Stimulated activated naive CD8-positive, alpha-beta T cell treated with anti-CD3 and anti-CD28 coated beads, Interleukin-15, Interleukin-2, amounts not matched to agents 100 ng/mL and 50 ng/mL, for 24 hours (primary cell): ENCODE data around the gene OLFML2A.
"Not testable (repeated sequence)": the region's sequence is repeated elsewhere in the genome, so short reads cannot be mapped to it uniquely, and the experiment has no call there.

Experiments
- H3K27ac Mint-ChIP-seq: one replicate; pipeline ENCODE4 v1.8.0; 2021; ENCODE audit warnings: mild to moderate bottlenecking, mixed read lengths
- H3K27me3 Mint-ChIP-seq: one replicate; pipeline ENCODE4 v1.8.0; 2021; ENCODE audit warnings: mixed read lengths
- H3K36me3 Mint-ChIP-seq: one replicate; pipeline ENCODE4 v1.8.0; 2021; ENCODE audit warnings: low read depth, mixed read lengths
- H3K4me1 Mint-ChIP-seq: one replicate; pipeline ENCODE4 v1.8.0; 2021; ENCODE audit warnings: low read depth, mixed read lengths
- H3K4me3 Mint-ChIP-seq: one replicate; pipeline ENCODE4 v1.8.0; 2021; ENCODE audit warnings: mild to moderate bottlenecking, mixed read lengths
- H3K9me3 Mint-ChIP-seq: one replicate; pipeline ENCODE4 v1.8.0; 2021; ENCODE audit warnings: mixed read lengths

OLFML2A gene

GRCh38 chr9:124776954-124777648 is at the start of gene OLFML2A:
OLFML2A (plus strand) TSS chr9:124777133; CDS start chr9:124777271, 138 bp downstream.
- H3K27me3 Mint-ChIP-seq = peaks cover 41% of the 10 kb centered on the region

DNA sequence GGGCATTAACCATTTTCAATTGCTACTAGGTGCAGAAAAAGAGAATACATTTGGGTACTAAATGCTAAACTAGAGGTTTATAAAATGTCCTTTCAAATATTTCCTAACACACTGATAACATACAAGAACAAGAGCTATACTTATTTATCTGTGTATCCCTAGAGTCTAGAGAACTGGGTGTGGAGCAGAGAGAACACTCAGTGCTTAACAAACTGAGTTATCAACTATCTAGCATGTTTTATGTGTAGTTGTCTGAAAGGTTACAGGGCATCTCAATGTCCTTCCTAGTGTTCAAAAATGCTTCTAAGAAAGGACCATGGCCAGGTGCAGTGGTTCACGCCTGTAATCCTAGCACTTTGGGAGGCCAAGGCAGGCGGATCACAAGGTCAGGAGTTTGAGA is 46.2 kb upstream of the OLFML2A start:
- H3K36me3 Mint-ChIP-seq = no peaks in the 10 kb centered on the region
- peaks cover 25% of the 10 kb centered on the region for H3K27me3 Mint-ChIP-seq
- peaks cover 17% of the 10 kb centered on the region for H3K4me1 Mint-ChIP-seq
- H3K9me3 Mint-ChIP-seq = no peaks in the 10 kb centered on the region
- H3K27ac Mint-ChIP-seq = no peak overlapping the region
- no peak overlapping the region for H3K4me3 Mint-ChIP-seq

More at GRCh38 chr9:124776954-124777648, at the start of gene OLFML2A:
- Mint-ChIP-seq H3K27ac (no peak within 1 kb of the TSS), H3K9me3 (no peaks in the 10 kb centered on the region), H3K4me3 (peak within 1 kb of the TSS; percentile 68), H3K4me1 (peaks cover 28% of the 10 kb centered on the region), H3K36me3 (no peaks in the 10 kb centered on the region)

DNA sequence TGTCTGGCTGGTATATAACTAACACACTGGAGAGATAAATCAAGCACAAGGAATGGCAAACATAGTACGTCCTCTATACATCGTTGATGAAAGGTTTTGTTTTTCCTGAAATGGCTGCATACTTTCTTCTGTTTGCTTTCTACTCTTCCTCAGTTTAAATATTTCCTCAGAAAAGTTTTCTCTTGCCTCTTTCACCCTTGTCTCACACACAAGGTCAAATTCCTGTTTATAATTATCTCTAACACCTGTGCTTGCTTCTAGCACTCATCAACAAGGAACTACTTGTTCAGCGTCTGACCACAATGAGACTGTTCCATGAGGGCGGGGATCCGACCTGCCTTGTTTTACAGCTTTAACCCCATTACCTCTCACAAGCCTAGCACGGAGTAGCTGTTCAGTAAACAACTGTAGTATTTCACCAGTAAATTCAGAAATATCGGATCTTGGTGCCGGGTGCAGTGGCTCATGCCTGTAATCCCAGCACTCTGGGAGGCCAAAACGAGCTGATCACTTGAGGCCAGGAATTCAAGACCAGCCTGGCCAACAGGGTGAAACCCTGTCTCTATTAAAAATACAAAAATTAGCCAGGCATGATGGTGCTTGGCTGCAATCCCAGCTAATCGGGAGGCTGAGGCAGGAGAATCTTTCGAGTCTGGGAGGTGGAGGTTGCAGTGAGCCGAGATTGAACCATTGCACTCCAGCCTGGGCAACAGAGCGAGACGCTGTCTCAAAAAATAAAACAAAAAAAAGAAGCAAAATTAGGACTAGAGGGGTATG is 42.8 kb upstream of the OLFML2A start:
- Mint-ChIP-seq H3K27me3 (peaks cover 23% of the 10 kb centered on the region), H3K4me1 (peaks cover 17% of the 10 kb centered on the region), H3K4me3 (no peak overlapping the region), H3K27ac (no peak overlapping the region), H3K36me3 (no peaks in the 10 kb centered on the region), H3K9me3 (no peaks in the 10 kb centered on the region)

GRCh38 chr9:124734741-124735083 is 42.2 kb upstream of the OLFML2A start:
- not testable (repeated sequence) for H3K9me3 Mint-ChIP-seq, H3K36me3 Mint-ChIP-seq, H3K4me3 Mint-ChIP-seq
- H3K4me1 Mint-ChIP-seq = peaks cover 17% of the 10 kb centered on the region
- peak overlapping the region; percentile 54 for H3K27ac Mint-ChIP-seq
- H3K27me3 Mint-ChIP-seq = peaks cover 23% of the 10 kb centered on the region

- Mint-ChIP-seq H3K36me3 (no peaks in the 10 kb centered on the region), H3K27ac (peak overlapping the region; percentile 54), H3K4me1 (peaks cover 17% of the 10 kb centered on the region), H3K27me3 (peaks cover 22% of the 10 kb centered on the region), H3K9me3 (no peaks in the 10 kb centered on the region), H3K4me3 (no peak overlapping the region)
These were observed 41.8 kb upstream of the OLFML2A start for GRCh38 chr9:124735121-124735520.

- H3K36me3 Mint-ChIP-seq, H3K4me3 Mint-ChIP-seq, H3K27ac Mint-ChIP-seq, H3K9me3 Mint-ChIP-seq: not testable (repeated sequence)
- Mint-ChIP-seq H3K4me1 (peaks cover 17% of the 10 kb centered on the region), H3K27me3 (peaks cover 13% of the 10 kb centered on the region)
These were observed 38.9 kb upstream of the OLFML2A start for GRCh38 chr9:124738075-124738474.

- peaks cover 6% of the 10 kb centered on the region for H3K27me3 Mint-ChIP-seq
- H3K4me3 Mint-ChIP-seq = no peak overlapping the region
These were observed 37.6 kb upstream of the OLFML2A start for GRCh38 chr9:124739360-124739759.

GRCh38 chr9:124741149-124741548 is 35.8 kb upstream of the OLFML2A start:
- Mint-ChIP-seq H3K4me3 (no peak overlapping the region), H3K27ac (no peak overlapping the region), H3K4me1 (peaks cover 8% of the 10 kb centered on the region), H3K27me3 (peaks cover 7% of the 10 kb centered on the region), H3K9me3 (no peaks in the 10 kb centered on the region), H3K36me3 (no peaks in the 10 kb centered on the region)

More at GRCh38 chr9:124739360-124739759, 37.6 kb upstream of the OLFML2A start:
- peaks cover 18% of the 10 kb centered on the region for H3K4me1 Mint-ChIP-seq
- H3K9me3 Mint-ChIP-seq = no peaks in the 10 kb centered on the region
- no peak overlapping the region for H3K27ac Mint-ChIP-seq
- H3K36me3 Mint-ChIP-seq = no peaks in the 10 kb centered on the region

DNA sequence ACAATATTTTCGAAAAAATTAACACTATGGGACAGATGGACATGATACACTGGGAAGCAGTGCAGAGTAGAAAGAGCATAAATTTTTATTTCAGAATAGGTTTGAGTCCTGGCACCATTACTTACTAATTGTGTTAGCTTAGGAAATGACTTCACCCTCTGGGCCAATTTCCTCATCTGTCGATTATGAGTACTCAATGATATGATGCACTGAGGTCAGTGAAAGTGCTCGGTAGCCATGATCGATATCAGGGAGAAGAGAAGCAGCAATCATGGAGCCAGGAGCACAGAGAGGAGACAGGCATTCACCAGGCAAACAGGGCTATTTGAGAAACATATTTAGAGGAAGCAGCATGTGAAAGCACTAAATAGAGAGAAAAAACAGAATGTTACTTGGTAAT is 35.3 kb upstream of the OLFML2A start:
- Mint-ChIP-seq H3K4me3 (no peak overlapping the region), H3K4me1 (peaks cover 8% of the 10 kb centered on the region), H3K9me3 (no peaks in the 10 kb centered on the region), H3K27me3 (peaks cover 7% of the 10 kb centered on the region), H3K27ac (no peak overlapping the region), H3K36me3 (no peaks in the 10 kb centered on the region)

DNA sequence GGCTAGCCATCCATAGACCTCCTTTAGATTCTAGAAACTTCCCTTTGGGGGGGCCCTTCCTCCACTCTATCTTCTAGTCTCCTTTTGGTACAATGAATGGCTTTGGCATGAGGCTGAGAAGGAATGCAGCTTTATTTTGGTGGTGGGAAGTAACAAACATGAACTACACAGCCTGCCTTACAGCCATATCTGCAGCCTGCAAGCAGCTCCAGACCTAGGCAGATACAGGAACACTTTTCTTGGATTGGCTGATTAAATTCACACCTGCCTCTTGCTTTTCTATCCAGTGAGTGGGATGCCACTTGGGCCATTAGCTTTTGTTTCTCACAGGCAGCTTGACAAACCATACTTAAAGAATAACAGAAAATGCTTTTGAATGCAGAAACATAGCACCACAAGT is 34.0 kb upstream of the OLFML2A start:
- Mint-ChIP-seq H3K27ac (no peak overlapping the region), H3K4me3 (no peak overlapping the region), H3K9me3 (no peaks in the 10 kb centered on the region), H3K27me3 (peaks cover 12% of the 10 kb centered on the region), H3K4me1 (peaks cover 8% of the 10 kb centered on the region), H3K36me3 (no peaks in the 10 kb centered on the region)

GRCh38 chr9:124743686-124744348 is 33.1 kb upstream of the OLFML2A start:
- Mint-ChIP-seq H3K27me3 (peaks cover 15% of the 10 kb centered on the region), H3K4me3 (no peak overlapping the region), H3K27ac (no peak overlapping the region), H3K4me1 (peaks cover 8% of the 10 kb centered on the region), H3K36me3 (no peaks in the 10 kb centered on the region), H3K9me3 (no peaks in the 10 kb centered on the region)

DNA sequence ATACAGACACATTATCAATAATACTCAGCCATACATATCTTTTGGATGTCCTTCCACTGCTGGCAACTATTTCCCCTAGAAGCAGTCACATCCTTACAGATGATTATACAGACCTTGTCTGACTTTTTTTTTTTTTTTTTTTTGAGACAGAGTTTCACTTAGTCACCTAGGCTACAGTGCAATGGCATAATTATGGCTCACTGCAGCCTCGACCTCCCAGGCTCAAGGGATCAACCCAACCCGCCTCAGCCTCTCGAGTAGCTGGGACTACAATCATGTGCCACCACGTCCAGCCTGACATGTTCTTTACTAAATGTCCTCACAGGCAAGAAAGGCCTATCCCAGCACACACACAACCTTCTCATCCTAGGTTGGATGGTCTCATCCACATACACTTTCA is 29.9 kb upstream of the OLFML2A start:
- no peak overlapping the region for H3K27ac Mint-ChIP-seq
- H3K9me3 Mint-ChIP-seq = no peaks in the 10 kb centered on the region
- H3K36me3 Mint-ChIP-seq = no peaks in the 10 kb centered on the region
- H3K27me3 Mint-ChIP-seq = peaks cover 30% of the 10 kb centered on the region
- no peak overlapping the region for H3K4me3 Mint-ChIP-seq
- peaks cover 8% of the 10 kb centered on the region for H3K4me1 Mint-ChIP-seq

DNA sequence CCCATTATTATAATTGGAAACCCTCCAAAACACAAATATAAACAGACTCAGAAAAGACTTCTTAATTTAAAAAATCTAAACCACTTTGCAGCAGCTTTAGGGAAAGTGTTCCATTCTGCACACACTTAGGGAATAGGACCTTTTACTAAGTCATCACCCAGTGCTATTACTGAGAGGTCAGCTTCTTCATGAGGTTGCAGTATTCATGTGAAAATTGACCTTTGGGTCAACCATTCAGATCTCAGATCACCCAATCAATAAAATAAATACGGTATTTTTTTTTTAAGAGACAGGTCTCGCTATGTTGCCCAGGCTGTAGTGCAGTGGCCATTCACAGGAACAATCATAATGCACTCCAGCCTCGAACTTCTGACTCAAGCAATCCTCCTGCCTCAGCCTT is 27.6 kb upstream of the OLFML2A start:
- H3K36me3 Mint-ChIP-seq = no peaks in the 10 kb centered on the region
- H3K27ac Mint-ChIP-seq = no peak overlapping the region
- H3K4me1 Mint-ChIP-seq = peaks cover 1% of the 10 kb centered on the region
- no peak overlapping the region for H3K4me3 Mint-ChIP-seq
- peaks cover 43% of the 10 kb centered on the region for H3K27me3 Mint-ChIP-seq
- no peaks in the 10 kb centered on the region for H3K9me3 Mint-ChIP-seq

DNA sequence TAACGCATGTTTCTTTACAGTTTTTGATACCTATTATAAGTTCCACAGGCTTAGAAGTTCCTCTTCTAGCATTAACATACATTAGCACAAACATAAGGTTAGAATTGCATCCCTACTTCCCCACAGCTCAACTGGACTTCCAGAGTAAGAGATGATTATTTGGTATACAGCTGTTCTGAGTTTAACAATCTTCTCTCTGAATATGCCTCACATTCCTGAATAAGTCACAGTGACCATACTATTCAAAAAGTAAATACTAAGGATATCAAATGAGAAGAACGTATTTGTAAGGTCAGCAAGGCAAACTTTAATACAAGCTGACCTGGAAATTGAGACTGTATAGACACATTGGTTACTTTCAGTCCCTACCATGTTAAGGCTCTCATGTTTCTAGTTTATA is 27.2 kb upstream of the OLFML2A start:
- Mint-ChIP-seq H3K27me3 (peaks cover 48% of the 10 kb centered on the region), H3K36me3 (no peaks in the 10 kb centered on the region), H3K4me3 (no peak overlapping the region), H3K9me3 (no peaks in the 10 kb centered on the region), H3K4me1 (peaks cover 6% of the 10 kb centered on the region), H3K27ac (no peak overlapping the region)

DNA sequence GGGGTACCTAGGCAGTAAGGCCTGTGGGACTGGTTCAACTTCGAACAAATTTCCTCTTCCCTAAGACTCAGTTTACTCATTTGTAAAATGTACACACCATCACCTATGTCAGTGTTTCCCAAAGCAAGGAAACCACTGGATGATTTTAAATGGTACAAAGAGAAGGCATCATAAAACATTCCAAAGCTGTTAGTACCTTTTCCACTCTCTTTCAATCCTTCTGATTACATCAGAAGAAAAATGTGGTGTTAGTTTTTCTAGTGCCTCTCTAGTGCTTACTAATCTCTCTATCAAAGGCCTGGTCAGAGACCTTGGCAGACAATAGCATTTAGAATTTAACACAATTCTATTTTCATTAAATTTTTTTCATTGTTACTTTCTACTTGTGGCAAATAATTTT is 24.0 kb upstream of the OLFML2A start:
- no peaks in the 10 kb centered on the region for H3K36me3 Mint-ChIP-seq
- H3K4me1 Mint-ChIP-seq = peaks cover 17% of the 10 kb centered on the region
- H3K9me3 Mint-ChIP-seq = no peaks in the 10 kb centered on the region
- H3K27me3 Mint-ChIP-seq = peaks cover 65% of the 10 kb centered on the region
- no peak overlapping the region for H3K4me3 Mint-ChIP-seq
- no peak overlapping the region for H3K27ac Mint-ChIP-seq
